Hepatocyte (in vitro differentiated cells): ENCODE measurements around the gene PHACTR1.

Source experiments
- CTCF ChIP-seq: fragments of 200-600 bp; sonication (generic); IDR thresholded peaks from 2 replicates; pipeline ENCODE4 v1.5.1; 2016; ENCODE audit warnings: antibody characterized with exemption, mild to moderate bottlenecking; ENCODE audit not compliant: poor library complexity
- EZH2phosphoT487 ChIP-seq: fragments of 200-600 bp; sonication (generic); IDR thresholded peaks from one replicate; pipeline ENCODE4 v1.6.1; 2018; ENCODE audit warnings: antibody characterized with exemption, mild to moderate bottlenecking, low read depth, moderate library complexity; ENCODE audit not compliant: unreplicated experiment, severe bottlenecking

- TF ChIP-seq CTCF = no peak
- no peak for TF ChIP-seq EZH2phosphoT487
These were observed 284.0 kb downstream of the PHACTR1 start for GRCh38 chr6:13000537-13000936.
